Inflammatory macrophage (primary cell): ENCODE data around the gene MAST4.
A peak's percentile ranks its signal among the peaks of the same experiment; 100 is the strongest.
"Not testable (repeated sequence)": the region's sequence is repeated elsewhere in the genome, so short reads cannot be mapped to it uniquely, and the experiment has no call there.

Experiments
- DNase-seq, 2 donors: peaks; one replicate each; pipeline ENCODE4 v3.0.0-alpha.2; 2020 to 2022

Gene MAST4

DNA sequence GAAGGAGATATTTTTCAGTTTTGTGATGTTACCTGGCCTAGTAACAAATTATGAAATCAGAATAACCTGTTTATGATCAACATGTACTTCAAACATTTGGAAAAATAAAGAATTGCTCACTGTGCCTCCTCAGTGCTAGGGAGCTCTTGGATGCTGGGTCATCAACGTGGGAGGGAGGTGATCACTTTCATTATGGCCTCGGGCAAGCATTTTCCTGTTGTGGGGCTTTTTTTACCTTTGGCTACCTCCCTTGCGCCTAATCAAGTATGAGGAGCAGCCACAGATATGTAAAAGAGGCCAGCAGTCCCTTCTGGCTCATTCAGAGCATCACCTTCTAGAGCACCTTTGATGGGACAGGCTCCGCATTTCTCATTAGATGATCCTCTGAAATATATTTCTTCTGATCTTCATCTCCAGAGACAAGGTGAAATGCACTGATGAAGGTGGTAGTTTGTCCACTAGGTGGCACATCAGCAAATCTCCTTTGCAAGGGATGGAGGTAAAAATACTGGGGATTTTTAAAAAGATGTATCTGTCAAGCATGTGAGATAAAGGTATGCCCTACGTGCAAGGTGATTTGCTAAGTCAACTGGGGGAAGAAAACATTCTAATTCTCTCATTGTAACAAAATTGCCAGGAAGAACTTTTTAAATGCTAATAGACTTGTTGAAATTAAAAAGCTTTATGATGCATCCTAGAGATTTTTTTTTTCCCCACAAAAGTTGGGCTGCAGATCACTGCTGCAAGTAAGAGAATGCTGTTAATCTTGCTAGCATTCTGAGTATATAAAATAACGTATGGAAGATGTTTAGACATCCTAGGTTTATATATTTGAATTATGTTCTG is 218.2 kb downstream of the MAST4 start:
- DNase-seq: peak; percentile 50 to 52

- DNase-seq: no peak
Observed at GRCh38 chr5:66818304-66818934, 222.2 kb downstream of the MAST4 start.

DNA sequence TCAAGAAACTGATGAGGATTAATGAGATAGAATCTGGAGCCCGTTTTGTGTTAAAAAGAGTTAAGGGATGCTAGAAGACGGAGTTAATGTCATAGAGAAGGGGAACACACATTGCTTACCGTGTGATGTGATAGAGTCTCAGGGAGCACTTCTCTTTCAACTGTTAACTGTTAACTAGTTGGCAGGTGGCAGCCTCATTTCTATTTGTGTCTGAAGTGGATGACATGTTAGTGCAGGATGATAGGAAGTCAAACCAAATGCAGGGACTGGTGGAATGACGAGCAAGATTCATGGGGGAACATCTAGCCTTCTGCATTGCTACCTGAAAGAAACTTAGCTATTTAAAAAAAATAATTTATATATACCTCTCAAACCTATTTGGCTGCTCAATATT is 222.7 kb downstream of the MAST4 start:
- DNase-seq: no peak

- no peak for DNase-seq
Observed at GRCh38 chr5:66820630-66821207, 224.5 kb downstream of the MAST4 start.

DNA sequence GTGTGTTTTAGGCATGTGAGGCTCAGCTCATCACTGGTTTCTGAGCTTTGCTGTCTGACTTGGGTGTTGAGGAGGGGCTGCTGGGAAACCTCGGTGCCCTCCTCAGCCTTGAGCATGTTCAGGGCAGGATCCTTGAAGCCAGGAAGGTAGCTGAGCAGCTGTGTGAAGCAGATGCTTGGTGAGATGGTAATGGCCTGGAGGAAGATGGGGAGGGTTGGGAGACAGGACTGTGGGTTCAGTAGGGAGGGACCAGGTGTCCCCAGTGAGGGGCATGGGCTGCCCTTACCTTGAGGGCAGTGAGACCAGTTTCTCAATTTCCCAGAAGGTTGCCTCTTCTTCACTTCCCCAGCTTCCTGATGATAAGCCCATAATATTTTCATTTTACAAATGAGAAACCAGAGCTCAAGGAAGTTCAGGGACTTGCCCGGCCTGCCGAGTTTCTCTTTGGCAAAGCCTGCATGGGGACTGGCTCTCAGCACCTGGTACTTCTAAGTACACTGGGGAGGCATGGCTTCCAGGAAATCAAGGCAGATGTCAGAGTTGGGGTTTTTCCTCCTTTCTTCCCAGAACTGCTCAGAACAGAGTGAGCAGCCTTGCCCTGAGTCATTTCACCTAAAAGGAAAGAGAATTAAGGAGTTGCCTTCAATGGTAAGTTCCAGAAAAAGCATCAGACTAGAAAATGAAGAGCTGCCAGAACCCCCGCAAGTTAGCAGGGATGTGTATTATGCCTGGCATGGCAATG is 225.7 kb downstream of the MAST4 start:
- DNase-seq: no peak

DNA sequence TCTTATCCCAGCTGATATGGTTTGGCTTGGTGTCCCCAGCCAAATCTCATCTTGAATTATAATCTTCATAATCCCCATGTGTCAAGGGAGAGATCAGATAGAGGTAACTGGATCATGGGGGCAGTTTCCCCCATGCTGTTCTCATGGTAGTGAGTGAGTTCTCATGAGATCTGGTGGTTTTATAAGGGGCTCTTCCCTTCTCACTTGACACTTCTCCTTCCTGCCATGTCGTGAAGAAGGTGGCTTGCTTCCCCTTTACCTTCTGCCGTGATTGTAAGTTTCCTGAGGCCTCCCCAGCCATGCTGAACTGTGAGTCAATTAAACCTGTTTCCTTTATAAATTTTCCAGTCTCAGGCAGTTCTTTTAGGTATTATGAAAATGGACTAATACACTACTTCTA is 226.7 kb downstream of the MAST4 start:
- not testable (repeated sequence) for DNase-seq

GRCh38 chr5:66824476-66824875 is 228.3 kb downstream of the MAST4 start:
- DNase-seq: no peak

- no peak for DNase-seq
Observed at GRCh38 chr5:66826263-66826662, 230.1 kb downstream of the MAST4 start.

DNA sequence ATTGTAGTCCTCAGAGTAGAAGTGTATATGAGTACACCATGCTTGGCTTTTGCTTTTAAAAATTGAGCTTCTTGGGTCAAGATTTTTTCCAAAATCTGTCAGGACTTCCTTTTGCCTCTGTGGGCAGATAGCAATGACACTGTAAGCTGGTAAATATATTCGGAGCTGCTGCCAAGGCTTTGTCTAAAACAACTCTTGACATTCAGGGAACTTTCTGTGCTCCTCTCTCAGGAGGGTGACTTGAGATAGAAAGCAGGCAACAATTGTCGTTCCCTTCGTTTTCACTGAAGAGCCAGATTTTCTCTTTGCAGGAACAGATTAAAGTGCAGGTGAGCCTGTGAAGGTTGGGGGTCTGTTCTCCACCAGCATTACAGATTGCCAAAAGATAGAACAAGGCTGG is 230.5 kb downstream of the MAST4 start:
- no peak for DNase-seq

GRCh38 chr5:66828046-66828547 is 231.9 kb downstream of the MAST4 start:
- DNase-seq: no peak

DNA sequence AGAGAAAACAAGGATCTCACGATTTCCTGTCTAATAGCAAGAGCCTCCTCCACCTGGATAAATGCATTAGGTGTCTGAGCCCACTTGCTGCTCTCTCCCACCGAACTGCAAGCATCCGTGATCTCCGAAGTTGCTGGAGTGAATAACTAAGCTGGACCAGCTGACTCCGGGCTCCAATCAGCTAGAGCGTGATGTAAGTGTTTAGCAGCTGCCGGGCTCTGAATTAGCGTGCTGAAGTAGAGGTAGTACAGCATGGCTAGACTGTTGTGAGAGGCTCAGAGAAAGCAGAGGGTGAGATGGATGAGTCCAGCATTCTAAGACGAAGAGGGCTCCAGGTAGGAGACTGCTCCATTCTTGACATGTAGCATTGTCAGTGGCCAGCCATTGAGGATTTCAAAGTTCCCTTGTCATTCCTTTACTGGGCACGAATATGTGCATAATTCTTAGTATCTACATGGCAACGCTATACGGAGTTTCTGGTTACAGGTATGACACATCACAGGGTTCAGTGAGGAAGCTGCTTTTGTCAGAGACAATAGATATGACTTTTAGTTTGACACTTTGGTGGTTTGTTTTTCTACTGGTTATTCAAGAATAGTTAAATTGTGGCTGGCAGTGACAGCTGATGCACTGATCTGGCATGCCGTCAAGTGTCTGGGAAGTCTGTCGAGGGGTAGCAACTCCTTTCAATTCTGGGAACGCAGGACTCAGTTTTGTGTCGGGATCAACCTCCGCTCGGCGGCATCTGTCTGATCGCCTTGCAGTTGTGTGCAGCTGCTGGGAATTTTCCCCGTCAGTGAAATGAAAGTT is 232.6 kb downstream of the MAST4 start:
- peak; percentile 32 to 50 for DNase-seq

GRCh38 chr5:66829358-66829674 is 233.1 kb downstream of the MAST4 start:
- no peak for DNase-seq

DNA sequence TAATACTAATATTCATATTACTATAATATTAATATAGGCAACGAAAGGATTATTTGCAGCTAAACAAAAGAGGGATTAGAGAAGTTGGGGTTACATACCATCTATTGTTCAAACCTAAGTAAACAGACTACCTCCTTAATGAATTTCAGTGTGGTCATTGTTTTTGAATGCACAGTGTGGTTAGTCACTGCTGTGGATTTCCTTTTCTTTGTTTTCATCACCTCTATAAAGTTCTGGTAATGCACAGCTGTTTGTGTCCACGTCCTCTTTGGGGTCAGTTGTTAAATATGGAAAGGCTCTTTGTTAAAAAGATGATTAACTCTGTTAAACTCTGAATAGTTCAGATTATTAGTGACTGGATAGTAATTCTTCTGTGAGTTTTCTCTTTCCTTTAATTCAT is 233.6 kb downstream of the MAST4 start:
- no peak for DNase-seq

DNA sequence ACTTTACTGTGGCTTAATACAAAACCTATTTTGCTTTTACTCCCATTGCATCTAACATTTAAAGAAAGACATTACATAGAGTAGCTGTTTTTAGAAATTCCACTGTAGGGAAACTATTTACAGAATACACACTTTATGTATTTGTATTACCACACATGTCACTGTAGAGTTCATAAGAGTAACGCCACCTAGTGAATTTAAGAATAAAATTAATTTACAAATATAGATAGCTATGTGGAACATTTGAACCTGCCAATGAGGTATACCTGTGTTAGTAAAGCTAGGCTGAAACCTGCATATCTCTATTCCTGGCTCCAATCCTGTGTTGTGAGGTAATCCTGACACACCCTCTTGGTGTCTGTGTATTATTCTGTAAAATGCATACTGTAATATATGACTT is 234.4 kb downstream of the MAST4 start:
- DNase-seq: no peak

- peak; percentile 12 to 58 for DNase-seq
Observed at GRCh38 chr5:66839636-66840185, 243.5 kb downstream of the MAST4 start.

DNA sequence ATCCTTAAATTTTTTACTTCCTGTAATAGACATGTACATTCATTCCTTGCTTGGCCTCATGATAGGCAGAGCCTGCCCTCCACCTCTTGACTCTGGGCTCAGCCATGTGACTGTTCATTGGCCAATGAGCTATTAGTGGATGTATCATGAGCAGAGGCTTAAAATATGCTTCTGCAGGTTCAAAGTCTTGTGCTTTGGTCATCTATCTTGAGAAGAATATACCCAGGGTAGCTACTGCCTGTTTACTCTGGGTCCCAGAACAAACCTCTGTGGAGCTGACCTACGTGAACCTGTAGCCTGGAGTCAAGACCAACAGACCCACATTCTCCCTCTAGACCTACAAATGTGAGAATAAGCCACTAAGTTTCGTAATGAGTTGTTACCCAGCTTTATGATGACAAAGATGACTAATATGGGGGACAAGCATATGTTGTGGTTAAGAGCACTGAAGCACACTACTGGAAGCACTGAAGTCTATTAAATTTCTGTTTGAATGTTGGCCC is 244.4 kb downstream of the MAST4 start:
- DNase-seq: peak; percentile 48 to 73

DNA sequence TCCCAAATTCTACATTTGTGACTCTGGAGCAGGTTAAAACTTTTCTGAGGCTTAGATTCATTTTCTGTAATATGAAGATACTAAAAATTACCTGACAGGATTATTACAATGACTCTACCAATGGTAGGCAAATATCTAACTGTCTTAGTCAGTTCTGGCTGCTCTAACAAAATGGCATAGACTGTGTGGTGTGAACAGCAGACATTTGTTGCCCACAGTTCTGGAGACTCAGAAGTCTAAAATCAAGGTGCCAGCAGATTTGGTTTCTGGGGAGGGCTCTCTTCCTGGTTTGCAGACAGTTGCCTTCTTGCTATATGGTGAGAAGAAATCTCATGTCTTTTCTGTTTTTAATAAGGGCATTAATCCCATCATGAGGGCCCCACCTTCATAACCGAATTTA is 245.1 kb downstream of the MAST4 start:
- DNase-seq: no peak

- no peak for DNase-seq
Observed at GRCh38 chr5:66842540-66842939, 246.3 kb downstream of the MAST4 start.

- no peak for DNase-seq
Observed at GRCh38 chr5:66843065-66843464, 246.9 kb downstream of the MAST4 start.

GRCh38 chr5:66848749-66849641 is 252.8 kb downstream of the MAST4 start:
- no peak for DNase-seq

- DNase-seq: peak in 1 of 2 donors; percentile 4
Observed at GRCh38 chr5:66849803-66850202, 253.6 kb downstream of the MAST4 start.
